K562 (cell line): ENCODE measurements around the gene CARD14. TPM values are rescaled to one million over a fixed set of nuclear protein-coding genes. Genes with fewer than 3 reads are reported as not detected.
A peak's percentile ranks its signal among the peaks of the same experiment; 100 is the strongest.

ENCODE experiments used
- ATAC-seq: fragments of 200-7000 bp; cut with Tn5 transposase; 3 replicates; pipeline ENCODE4 v1.9.1; 2020; ENCODE audit warnings: moderate library complexity
- BruUV-seq: library from RNA; stranded (reverse); fragments of 400-500 nt; replicated peaks from 2 replicates; lab custom pipeline; 2021; lab: Mats Ljungman, UMichigan
- CTCF ChIA-PET: fragments of 300-600 bp; formaldehyde crosslinking; extraction: SDS; loops from one replicate; lab custom pipeline; 2021; ENCODE audit warnings: low intra/inter-chr PET ratio; lab: Yijun Ruan, JAX
- POLR2A ChIA-PET: fragments of 300-600, 350-650 bp; sonication (Branson Sonifier 250); formaldehyde crosslinking; extraction: SDS; loops from one replicate; lab custom pipeline; 2021; ENCODE audit warnings: antibody characterized with exemption, inconsistent platforms; lab: Yijun Ruan, JAX
- DNase-seq, 4 experiments: peaks; one replicate each; pipeline versions ENCODE4 v3.0.0 to v3.0.0-alpha.2; 2011 to 2018; ENCODE audit warnings: low spot score in 3 of 4, mixed read lengths in 3 of 4; ENCODE audit errors: extremely low read depth in 1 of 4
- FAIRE-seq: peaks from 2 replicates; lab custom pipeline; 2011; peaks lifted over from hg19 to GRCh38; lab: Jason Lieb, UNC
- H2AFZ ChIP-seq: 2 replicates; pipeline ENCODE4 v1.6.0; 2011; ENCODE audit warnings: low read depth, low read length, control low read depth, inconsistent platforms
- H3K27ac ChIP-seq: fragments of 200-600 bp; 3 replicates; pipeline ENCODE4 v1.8.0; 2011; ENCODE audit warnings: low read depth, mild to moderate bottlenecking, control low read depth, inconsistent platforms, low read length, moderate library complexity, mixed read lengths; ENCODE audit errors: extremely low read depth
- H3K27me3 ChIP-seq, 2 experiments: fragments of 300-600 bp in 1 of 2; 2 replicates in 1 of 2; 3 replicates in 1 of 2; pipeline versions ENCODE4 v1.6.0 to v1.8.0; 2011; ENCODE audit warnings: inconsistent platforms in 2 of 2, low read length in 2 of 2, mild to moderate bottlenecking in 1 of 2, mixed read lengths in 1 of 2, moderate library complexity in 1 of 2; ENCODE audit not compliant: control insufficient read depth in 2 of 2, insufficient read depth in 2 of 2
- H3K36me3 ChIP-seq: fragments of 300-600 bp; 3 replicates; pipeline ENCODE4 v1.8.0; 2011; ENCODE audit warnings: mild to moderate bottlenecking, low read length, inconsistent platforms; ENCODE audit not compliant: control insufficient read depth, insufficient read depth
- H3K4me1 ChIP-seq, 2 experiments: fragments of 200-600 bp in 1 of 2; replicated peaks in 1 of 2; 2 replicates in 1 of 2; 3 replicates in 1 of 2; pipeline versions ENCODE4 v1.5.1 to v1.8.0; 2011; ENCODE audit warnings: inconsistent platforms in 2 of 2, low read length in 2 of 2, mild to moderate bottlenecking in 1 of 2, mixed read lengths in 1 of 2, moderate library complexity in 1 of 2; ENCODE audit not compliant: control insufficient read depth in 2 of 2, insufficient read depth in 2 of 2
- H3K4me2 ChIP-seq: 2 replicates; pipeline ENCODE4 v1.6.1; 2011; ENCODE audit warnings: low read length, control low read depth, inconsistent platforms, mixed read lengths; ENCODE audit not compliant: insufficient read depth
- H3K4me3 ChIP-seq: fragments of 200-600 bp; sonication (generic), shearing (Covaris generic); 2 replicates; pipeline ENCODE4 v1.5.1; 2016; ENCODE audit warnings: control low read depth, inconsistent platforms
- H3K79me2 ChIP-seq: fragments of 200-600 bp; 3 replicates; pipeline ENCODE4 v1.8.0; 2011; ENCODE audit warnings: low read length, inconsistent platforms; ENCODE audit not compliant: control insufficient read depth, insufficient read depth
- H3K9ac ChIP-seq, 2 experiments: 2 replicates each; pipeline versions ENCODE4 v1.6.0 to v1.6.1; 2011; ENCODE audit warnings: low read depth in 2 of 2, low read length in 2 of 2, control low read depth in 1 of 2, inconsistent platforms in 1 of 2, mild to moderate bottlenecking in 1 of 2, mixed read lengths in 1 of 2; ENCODE audit not compliant: insufficient read depth in 1 of 2
- H3K9me1 ChIP-seq: one replicate; pipeline ENCODE4 v1.6.0; 2011; ENCODE audit warnings: inconsistent platforms, mild to moderate bottlenecking, low read length, moderate library complexity; ENCODE audit not compliant: control insufficient read depth, insufficient read depth
- H3K9me3 ChIP-seq: replicated peaks from 2 replicates; pipeline ENCODE4 v1.5.1; 2011; ENCODE audit warnings: low read depth, low read length, inconsistent platforms; ENCODE audit not compliant: control insufficient read depth, insufficient read depth
- H4K20me1 ChIP-seq: replicated peaks from 2 replicates; pipeline ENCODE4 v1.6.1; 2011; ENCODE audit warnings: low read length, inconsistent platforms, mixed read lengths; ENCODE audit not compliant: control insufficient read depth, insufficient read depth
- HNRNPK ChIP-seq: fragments of 200-400 bp; formaldehyde crosslinking; IDR thresholded peaks from one replicate; pipeline ENCODE4 v1.6.1; 2018; ENCODE audit warnings: mild to moderate bottlenecking, low read depth, low read length; ENCODE audit not compliant: poor library complexity, severe bottlenecking
- PCBP1 ChIP-seq: fragments of 200-400 bp; formaldehyde crosslinking; IDR thresholded peaks from 2 replicates; pipeline ENCODE4 v1.6.1; 2018; ENCODE audit warnings: mild to moderate bottlenecking, low read depth, low read length; ENCODE audit not compliant: poor library complexity, severe bottlenecking
- POLR2A ChIP-seq: fragments of 450-650 bp; conservative IDR thresholded peaks from 2 replicates; pipeline ENCODE4 v1.6.1; 2016
- RBFOX2 ChIP-seq: fragments of 200-400 bp; formaldehyde crosslinking; IDR thresholded peaks from 2 replicates; pipeline ENCODE4 v1.6.1; 2017; ENCODE audit warnings: low read depth, mild to moderate bottlenecking, low read length, moderate library complexity
- RBM15 ChIP-seq: fragments of 200-400 bp; formaldehyde crosslinking; IDR thresholded peaks from 2 replicates; pipeline ENCODE4 v1.6.1; 2018; ENCODE audit warnings: mild to moderate bottlenecking, low read length, moderate library complexity; ENCODE audit not compliant: insufficient read depth
- SAP30 ChIP-seq: fragments of 200-600 bp; sonication (generic); IDR thresholded peaks from 2 replicates; pipeline ENCODE4 v1.6.1; 2012; ENCODE audit warnings: borderline replicate concordance, low read depth, mild to moderate bottlenecking, moderate library complexity, low read length, control low read depth, inconsistent platforms; ENCODE audit not compliant: insufficient read depth, poor library complexity, severe bottlenecking
- ZNF785 ChIP-seq: fragments of 250-450 bp; sonication (Bioruptor Pico); IDR thresholded peaks from 2 replicates; pipeline ENCODE4 v1.4.0; 2020; ENCODE audit warnings: mild to moderate bottlenecking
- WGBS: fragments of 100-300 bp; shearing (Covaris generic); methylation state at CpG from one replicate; pipeline ENCODE4 v1.1.6; 2016; ENCODE audit warnings: low coverage, mixed read lengths; ENCODE audit not compliant: insufficient coverage; ENCODE audit errors: missing lambda C conversion rate; 5-methylcytosine and 5-hydroxymethylcytosine counted together
- in situ Hi-C: fragments of 300-500 bp; cut with MboI; formaldehyde crosslinking; loops from 4 replicates; pipeline ENCODE4 v1.15.0; 2018; ENCODE audit warnings: inconsistent platforms, mixed read lengths
- intact Hi-C: fragments of 100-400 bp; cut with micrococcal nuclease; formaldehyde crosslinking; loops from 2 replicates; pipeline ENCODE4 v1.14.2; 2022
- polyA plus RNA-seq, 8 experiments: library from polyadenylated mRNA; depleted of rRNA in 4 of 8; stranded (reverse) in 5 of 8; unstranded in 3 of 8; fragments of >200 nt; fragmentation: Nextera tagmentation in 2 of 8; fragmentation: Illumina TruSeq in 1 of 8; extraction: Ambion mirVana in 2 of 8; extraction: Trizol in 1 of 8; gene quantifications; 2 replicates each; pipeline versions ENCODE4 v1.2.1 to v1.2.3, GENCODE V29; 2011 to 2014; ENCODE audit warnings: inconsistent platforms in 1 of 8, missing spikeins in 1 of 8
- total RNA-seq, 7 experiments: library from RNA; depleted of rRNA in 6 of 7; stranded (reverse); fragments of >200 nt in 6 of 7; fragmentation: Illumina TruSeq in 2 of 7; extraction: Trizol in 2 of 7; gene quantifications; 2 replicates each; pipeline versions ENCODE4 v1.2.1 to v1.2.3, GENCODE V29; 2011 to 2021; ENCODE audit warnings: low replicate concordance in 1 of 7

The CARD14 gene
- total and polyA plus RNA-seq, 9 of the 15 experiments (the other 6 are each of a cell fraction or from before 2014, with no cell fraction given) = not detected

GRCh38 chr17:80208050-80208449, 38.2 kb downstream of the CARD14 start:
- H3K36me3 ChIP-seq = peaks cover 28% of the 10 kb centered on the region; the same call in 1 of the 3 replicates
- ChIA-PET POLR2A (interaction anchor here (0.9 kb wide), 1 partner anchor 11 kb away, joined by 4 read pairs; no protein-coding TSS in a partner anchor), CTCF (no interaction called here)
- no peak overlapping the region for H3K9ac ChIP-seq
- 85% methylated on average over 14 of the region's 16 CpGs for WGBS
- no peaks in the 10 kb centered on the region for H3K79me2 ChIP-seq
- H3K4me2 ChIP-seq = no peak overlapping the region
- no TSS peak for BruUV-seq
- in situ Hi-C loops = no loop called here
- FAIRE-seq (no peak), DNase-seq (no peak), ATAC-seq (no peak; the same call in 2 of the 3 replicates)
- H3K9me1 ChIP-seq = no peaks in the 10 kb centered on the region
- no peaks in the 10 kb centered on the region for H3K9me3 ChIP-seq
- no peaks in the 10 kb centered on the region for H4K20me1 ChIP-seq
- intact Hi-C loops = no loop called here
- peaks cover 0 to 25% of the 10 kb centered on the region in 2 experiments; a peak in 2 of 5 replicates for H3K4me1 ChIP-seq
- H3K4me3 ChIP-seq = no peak overlapping the region
- TF ChIP-seq ZNF785 (no peak), SAP30 (no peak), RBM15 (no peak), HNRNPK (no peak), PCBP1 (no peak)
- H3K27ac ChIP-seq = no peak overlapping the region
- no peak overlapping the region for H2AFZ ChIP-seq
- no peaks in the 10 kb centered on the region for H3K27me3 ChIP-seq

GRCh38 chr17:80209765-80210164, 39.9 kb downstream of the CARD14 start:
- in situ Hi-C loops (no loop called here), intact Hi-C loops (no loop called here)
- WGBS = 77% methylated on average over 10 of the region's 12 CpGs
- Histone ChIP-seq H3K4me2 (no peak overlapping the region), H3K79me2 (no peaks in the 10 kb centered on the region), H3K4me1 (peaks cover 0 to 20% of the 10 kb centered on the region in 2 experiments; a peak in 2 of 5 replicates), H3K9me1 (no peaks in the 10 kb centered on the region), H3K9ac (no peak overlapping the region), H3K36me3 (peaks cover 32% of the 10 kb centered on the region; the same call in 1 of the 3 replicates), H3K9me3 (no peaks in the 10 kb centered on the region), H4K20me1 (no peaks in the 10 kb centered on the region), H2AFZ (no peak overlapping the region), H3K27ac (no peak overlapping the region), H3K4me3 (no peak overlapping the region), H3K27me3 (no peaks in the 10 kb centered on the region)
- BruUV-seq = no TSS peak
- FAIRE-seq (no peak), DNase-seq (no peak), ATAC-seq (no peak)
- TF ChIP-seq POLR2A (no peak), RBFOX2 (0 out of 2 replicates have a peak, but pooled peaks have one; percentile 6)
- POLR2A ChIA-PET = interaction anchor here (1.4 to 1.6 kb wide), 2 partner anchors 10 to 19 kb away, joined by 4 to 5 read pairs; no protein-coding TSS in a partner anchor
- CTCF ChIA-PET = no interaction called here
